ES-I3 (cell line): ENCODE measurements around the gene KRT24.
"Not testable (repeated sequence)": the region's sequence is repeated elsewhere in the genome, so short reads cannot be mapped to it uniquely, and the experiment has no call there.

Source experiments
- H3K36me3 ChIP-seq: 2 replicates; pipeline ENCODE4 v1.6.1; 2013; ENCODE audit warnings: mild to moderate bottlenecking, low read length, control low read depth, moderate library complexity; ENCODE audit not compliant: insufficient read depth
- H3K4me1 ChIP-seq: 2 replicates; pipeline ENCODE4 v1.6.1; 2013; ENCODE audit warnings: mild to moderate bottlenecking, control low read depth, low read length; ENCODE audit not compliant: insufficient read depth
- H3K9ac ChIP-seq: 2 replicates; pipeline ENCODE4 v1.6.1; 2013; ENCODE audit warnings: low read depth, mild to moderate bottlenecking, low read length, moderate library complexity
- H3K9me3 ChIP-seq: 2 replicates; pipeline ENCODE4 v1.6.1; 2013; ENCODE audit warnings: mild to moderate bottlenecking, low read length, moderate library complexity; ENCODE audit not compliant: control insufficient read depth, insufficient read depth

The KRT24 gene

DNA sequence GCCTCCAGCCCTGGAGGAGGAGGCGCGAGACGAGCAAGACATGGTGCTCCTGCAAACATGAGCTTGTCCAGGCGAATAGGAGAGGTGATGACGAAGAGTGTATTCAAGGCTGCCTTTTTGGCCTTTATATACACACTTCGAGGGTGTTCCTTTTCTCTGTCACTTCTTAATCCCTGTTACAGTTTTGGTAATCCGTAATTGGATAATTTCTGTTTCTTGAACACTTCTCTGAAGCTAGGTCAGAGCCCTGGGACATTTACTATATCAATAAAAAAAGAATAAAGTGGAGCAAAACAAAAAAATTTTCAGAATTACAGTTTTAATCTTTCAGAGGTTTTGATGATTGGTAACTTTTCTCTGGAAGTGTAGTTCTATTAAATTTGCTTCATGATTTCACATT is at the start of gene KRT24:
Gene KRT24 (minus strand): TSS at position 101 of the 400 bp plus-strand sequence. CDS start 59 bp downstream, at position 42.
- Histone ChIP-seq H3K9me3 (no peaks in the 10 kb centered on the region), H3K4me1 (no peaks in the 10 kb centered on the region), H3K36me3 (no peaks in the 10 kb centered on the region), H3K9ac (no peak within 1 kb of the TSS)

DNA sequence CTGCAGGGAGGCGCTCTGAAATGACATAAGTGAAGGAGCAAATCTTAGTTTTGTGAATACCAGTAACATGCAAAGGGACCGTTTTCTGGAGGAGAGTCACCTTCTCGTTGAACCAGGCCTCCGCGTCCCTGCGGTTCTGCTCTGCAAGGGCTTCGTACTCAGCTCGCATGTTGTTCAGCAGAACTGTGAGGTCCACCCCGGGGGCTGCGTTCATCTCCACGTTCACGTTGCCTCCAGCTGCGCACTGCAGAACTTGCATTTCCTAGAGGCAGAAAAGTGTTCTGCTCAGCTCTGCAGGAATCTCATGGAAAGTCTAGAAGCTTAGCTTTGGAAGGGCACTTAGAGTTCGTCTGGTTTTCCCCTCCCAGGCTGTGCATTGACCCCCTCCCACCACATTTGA is 47.5 kb upstream of the KRT24 start:
- Histone ChIP-seq H3K9ac (no peak overlapping the region), H3K9me3 (no peaks in the 10 kb centered on the region), H3K36me3 (no peaks in the 10 kb centered on the region), H3K4me1 (no peaks in the 10 kb centered on the region)

DNA sequence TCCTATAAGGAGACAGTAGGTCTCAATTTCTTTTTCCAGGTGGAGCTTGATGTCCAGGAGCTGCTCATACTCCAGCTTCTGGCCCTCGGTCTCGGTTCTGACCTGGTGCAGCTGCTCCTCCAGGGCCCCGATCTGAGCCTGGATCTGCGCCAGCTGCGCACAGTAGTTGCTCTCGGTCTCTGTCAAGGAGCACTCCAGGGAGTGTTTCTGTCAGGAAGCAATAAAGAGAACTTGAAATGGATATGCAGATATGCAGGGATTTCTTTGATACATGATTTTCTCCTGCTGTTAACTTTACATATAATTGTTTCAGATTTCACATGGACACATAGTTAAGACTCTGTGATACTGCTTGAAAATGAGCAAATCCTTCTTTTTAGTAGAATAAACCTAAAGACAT is 46.8 kb upstream of the KRT24 start:
- H3K4me1 ChIP-seq = no peaks in the 10 kb centered on the region
- no peaks in the 10 kb centered on the region for H3K9me3 ChIP-seq
- no peak overlapping the region for H3K9ac ChIP-seq
- H3K36me3 ChIP-seq = no peaks in the 10 kb centered on the region

DNA sequence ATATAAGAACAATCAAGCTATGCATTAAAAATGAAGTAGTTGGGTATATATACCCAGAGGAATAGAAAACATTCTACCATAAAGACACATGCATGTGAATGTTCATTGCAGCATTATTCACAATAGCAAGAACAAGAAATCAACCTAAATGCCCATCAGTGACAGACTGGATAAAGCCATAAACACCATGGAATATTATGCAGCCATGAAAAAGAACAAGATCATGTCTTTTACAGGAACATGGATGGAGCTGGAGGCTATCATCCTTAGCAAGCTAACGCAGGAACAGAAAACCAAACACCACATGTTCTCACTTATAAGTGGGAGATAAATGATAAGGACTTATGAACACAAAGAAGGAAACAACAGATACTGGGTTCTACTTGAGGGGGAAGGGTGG is 45.1 kb upstream of the KRT24 start:
- H3K4me1 ChIP-seq, H3K9me3 ChIP-seq, H3K9ac ChIP-seq, H3K36me3 ChIP-seq: not testable (repeated sequence)

DNA sequence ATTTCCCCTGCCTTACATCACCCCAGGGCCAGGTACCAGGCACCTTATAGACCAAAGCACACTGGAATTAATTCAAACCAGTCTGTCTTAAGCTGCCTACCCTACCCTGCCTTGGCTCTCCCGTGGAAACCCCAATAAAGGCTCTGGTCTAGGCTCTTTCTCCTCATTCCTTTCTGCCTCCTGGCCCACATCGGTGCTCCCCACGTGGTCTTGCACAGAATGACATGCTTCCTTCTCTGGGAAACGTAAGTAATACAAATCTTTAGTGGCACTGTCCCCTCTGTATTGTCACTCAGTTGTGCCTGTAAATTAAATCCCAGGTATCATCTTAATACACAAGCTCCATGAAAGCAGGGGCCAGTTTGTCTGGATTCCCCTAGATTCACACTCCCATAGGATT is 35.0 kb upstream of the KRT24 start:
- H3K9ac ChIP-seq = no peak overlapping the region
- H3K9me3 ChIP-seq = no peaks in the 10 kb centered on the region
- no peaks in the 10 kb centered on the region for H3K36me3 ChIP-seq
- H3K4me1 ChIP-seq = no peaks in the 10 kb centered on the region

DNA sequence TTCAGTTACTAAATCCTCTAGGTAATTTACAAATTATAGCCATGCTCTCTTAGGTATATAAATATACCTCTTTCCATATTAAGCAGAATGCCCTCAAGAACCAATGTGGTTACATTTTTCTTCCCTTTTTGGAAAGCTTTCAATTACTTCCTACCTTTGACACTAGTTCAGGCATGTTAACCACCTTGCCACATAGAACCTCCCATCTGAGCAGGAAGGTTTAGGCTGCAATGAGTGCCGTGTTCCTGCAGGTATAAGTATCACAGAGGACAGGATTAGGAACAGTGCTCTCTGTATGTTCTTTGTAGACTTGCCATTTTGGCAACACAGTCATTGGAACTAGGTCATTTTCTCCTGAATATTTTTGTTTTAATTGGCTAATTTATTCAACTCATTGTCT is 31.5 kb upstream of the KRT24 start:
- Histone ChIP-seq H3K4me1 (no peaks in the 10 kb centered on the region), H3K9ac (no peak overlapping the region), H3K36me3 (no peaks in the 10 kb centered on the region), H3K9me3 (no peaks in the 10 kb centered on the region)

DNA sequence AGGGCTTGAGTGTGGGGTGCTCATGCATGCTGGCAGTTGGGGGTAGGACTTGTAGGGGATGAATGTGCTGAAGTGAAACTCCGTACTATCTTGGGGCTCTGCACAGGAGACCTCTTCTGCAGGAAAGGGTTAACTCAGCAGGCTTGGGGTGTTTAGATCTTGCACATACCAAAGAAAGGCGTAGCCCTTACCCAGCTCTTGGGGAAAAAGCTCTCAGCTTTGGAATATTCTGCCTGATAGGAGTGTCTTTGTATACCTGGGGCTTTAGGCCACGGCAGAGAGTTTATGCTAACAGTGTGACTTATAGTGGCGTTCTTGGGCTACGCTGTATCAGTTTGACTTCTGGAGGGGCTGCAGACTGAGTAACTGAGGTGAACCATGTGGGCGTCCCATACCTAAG is 30.5 kb upstream of the KRT24 start:
- Histone ChIP-seq H3K9ac (no peak overlapping the region), H3K4me1 (no peaks in the 10 kb centered on the region), H3K36me3 (no peaks in the 10 kb centered on the region), H3K9me3 (no peaks in the 10 kb centered on the region)

DNA sequence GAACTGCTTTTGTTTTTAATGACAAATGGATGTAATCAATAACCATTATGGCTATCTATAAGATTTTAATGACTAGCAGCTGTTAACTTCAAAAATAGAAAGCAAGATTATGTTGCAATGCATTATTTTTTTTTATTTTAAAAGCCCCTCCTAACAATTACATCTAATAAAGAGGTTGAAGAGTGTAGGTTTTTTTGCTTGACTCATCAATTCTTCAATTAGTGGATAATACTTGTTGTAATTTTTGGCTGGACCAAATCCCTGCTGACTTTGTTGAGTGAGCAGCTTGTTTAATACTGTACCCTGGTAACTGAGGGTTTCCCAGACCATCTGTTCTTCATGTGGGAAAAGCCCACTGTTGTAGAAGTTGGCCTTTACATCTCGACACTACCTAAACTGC is 27.4 kb upstream of the KRT24 start:
- H3K9ac ChIP-seq = no peak overlapping the region
- H3K36me3 ChIP-seq = no peaks in the 10 kb centered on the region
- H3K4me1 ChIP-seq = no peaks in the 10 kb centered on the region
- H3K9me3 ChIP-seq = no peaks in the 10 kb centered on the region

DNA sequence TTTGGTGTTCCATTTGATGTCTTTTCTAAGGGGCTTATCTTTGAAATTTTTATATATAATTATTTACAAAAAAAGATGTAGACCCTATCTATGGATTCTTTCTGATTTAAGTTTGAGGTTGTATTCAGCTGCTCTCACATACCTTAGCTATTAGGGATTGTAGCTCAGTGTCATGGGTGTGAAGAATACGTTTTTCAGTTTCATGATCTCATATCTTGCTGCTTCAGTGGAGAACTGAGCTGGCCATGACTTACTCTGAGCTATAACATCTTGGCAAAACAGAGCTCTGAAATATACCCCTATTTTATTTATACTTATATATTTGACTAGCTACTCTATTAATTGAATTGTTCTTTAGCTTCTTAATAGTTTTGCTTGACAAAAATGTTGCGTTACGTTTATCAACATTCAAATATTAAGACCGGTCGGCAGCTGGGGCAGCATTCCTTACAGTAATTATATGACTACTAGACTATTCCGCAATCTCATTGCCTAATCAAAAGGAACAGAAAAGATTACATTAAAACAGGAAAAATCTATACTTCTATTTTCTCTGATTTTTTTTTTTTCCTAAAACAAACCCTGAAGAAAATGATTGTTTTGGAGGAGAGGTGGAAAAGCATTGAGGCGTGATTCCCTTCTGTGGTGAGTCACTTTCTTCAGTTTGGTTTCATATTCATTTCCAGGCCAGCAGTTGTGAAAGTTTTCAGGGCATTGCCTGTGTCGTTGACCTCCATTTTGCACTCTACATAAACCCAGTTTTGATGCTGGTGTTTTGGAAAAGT is 24.1 kb upstream of the KRT24 start:
- Histone ChIP-seq H3K4me1 (no peaks in the 10 kb centered on the region), H3K9me3 (no peaks in the 10 kb centered on the region), H3K36me3 (no peaks in the 10 kb centered on the region), H3K9ac (no peak overlapping the region)

DNA sequence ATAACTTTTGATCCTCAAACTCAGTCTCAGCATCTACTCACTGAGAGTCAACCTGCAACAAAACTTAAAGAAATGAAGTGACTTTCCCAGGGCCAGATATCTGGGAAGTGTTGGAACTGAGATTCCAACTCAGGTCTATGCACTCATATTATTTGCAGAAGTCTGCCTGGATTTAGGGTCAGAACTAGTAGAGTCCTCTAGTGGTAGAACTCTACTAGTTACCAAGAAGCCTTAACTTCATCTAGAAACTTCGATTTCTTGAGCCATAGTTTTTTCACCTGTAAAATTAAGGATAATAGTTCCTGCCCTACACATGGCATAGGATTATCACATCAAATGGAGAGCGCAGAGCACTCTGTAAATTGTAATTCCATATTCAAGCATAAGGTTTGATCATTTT is 23.4 kb upstream of the KRT24 start:
- Histone ChIP-seq H3K9me3 (no peaks in the 10 kb centered on the region), H3K9ac (no peak overlapping the region), H3K36me3 (no peaks in the 10 kb centered on the region), H3K4me1 (no peaks in the 10 kb centered on the region)

DNA sequence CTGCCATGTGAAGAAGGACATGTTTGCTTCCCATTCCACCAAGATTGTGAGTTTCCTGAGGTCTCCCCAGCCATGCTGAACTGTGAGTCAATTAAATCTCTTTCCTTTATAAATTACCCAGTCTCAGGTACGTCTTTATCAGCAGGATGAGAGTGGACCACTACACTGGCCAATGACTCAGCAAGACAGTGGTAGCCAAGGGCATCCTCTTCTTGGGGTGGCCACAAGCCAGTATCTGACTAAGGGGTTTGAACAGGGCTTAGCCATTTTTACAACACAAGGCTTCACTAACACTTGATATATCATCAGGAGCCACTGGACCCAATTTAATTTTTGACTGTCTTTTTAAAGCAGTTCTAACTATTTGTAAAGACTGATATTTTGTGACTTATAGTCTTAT is 21.1 kb upstream of the KRT24 start:
- Histone ChIP-seq H3K4me1 (no peaks in the 10 kb centered on the region), H3K9me3 (no peaks in the 10 kb centered on the region), H3K36me3 (no peaks in the 10 kb centered on the region), H3K9ac (no peak overlapping the region)

DNA sequence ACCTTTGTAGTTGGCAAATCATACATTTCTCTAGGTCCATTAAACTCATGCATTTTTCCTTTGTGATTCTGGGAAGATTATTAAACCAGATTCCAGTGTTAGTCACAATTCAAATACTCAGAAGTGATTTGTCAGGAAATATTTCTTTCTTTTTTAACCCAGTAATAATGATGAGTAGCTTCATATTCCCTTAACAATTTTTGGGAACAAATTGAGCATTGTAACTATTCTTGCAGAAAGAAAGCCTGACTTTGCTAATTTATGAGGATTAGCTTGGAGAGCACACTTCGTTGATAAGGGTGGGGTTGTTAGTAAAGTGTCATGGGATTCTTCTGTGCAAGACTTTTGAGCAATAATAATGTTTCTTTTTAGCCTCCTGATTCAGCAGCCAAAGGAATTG is 18.7 kb upstream of the KRT24 start:
- Histone ChIP-seq H3K36me3 (no peaks in the 10 kb centered on the region), H3K4me1 (no peaks in the 10 kb centered on the region), H3K9ac (no peak overlapping the region), H3K9me3 (no peaks in the 10 kb centered on the region)

DNA sequence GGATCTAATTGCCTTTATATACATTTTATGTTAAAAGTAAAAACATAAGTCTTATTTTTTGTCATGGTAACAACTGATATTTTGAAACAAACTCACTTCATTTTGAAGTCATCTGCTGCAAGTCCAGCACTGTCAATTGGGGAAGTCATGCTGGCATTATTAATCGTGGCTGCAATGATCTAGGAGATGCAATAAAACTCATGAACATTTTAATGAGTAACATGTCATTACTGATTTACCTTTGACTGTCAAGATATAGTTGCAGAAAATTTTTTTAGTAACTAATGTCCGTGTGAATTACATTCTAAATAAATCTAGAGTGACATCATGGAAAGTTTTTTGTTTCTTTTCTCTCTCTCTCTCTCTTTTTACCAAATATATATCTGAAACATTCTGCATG is 17.3 kb upstream of the KRT24 start:
- Histone ChIP-seq H3K4me1 (no peaks in the 10 kb centered on the region), H3K9me3 (no peaks in the 10 kb centered on the region), H3K36me3 (no peaks in the 10 kb centered on the region), H3K9ac (no peak overlapping the region)

DNA sequence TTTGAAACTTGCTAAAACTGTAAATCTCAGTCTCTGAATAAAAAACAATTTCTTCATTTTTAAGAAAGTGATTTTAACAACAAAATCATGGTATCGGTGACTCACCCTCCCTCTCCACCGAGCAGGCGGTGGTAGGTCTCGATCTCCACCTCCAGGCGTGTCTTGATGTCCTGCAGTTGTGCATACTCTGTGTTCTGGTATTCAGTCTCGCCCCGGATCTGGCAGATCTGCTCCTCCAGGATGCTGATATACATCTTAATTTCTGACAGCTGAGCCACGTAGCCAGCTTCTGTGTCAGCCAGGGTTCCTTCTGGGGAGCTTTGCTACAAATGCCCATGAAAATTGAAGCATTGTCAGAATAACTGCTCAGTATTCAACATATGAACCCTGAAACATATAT is 15.4 kb upstream of the KRT24 start:
- no peaks in the 10 kb centered on the region for H3K4me1 ChIP-seq
- H3K9me3 ChIP-seq = no peaks in the 10 kb centered on the region
- no peak overlapping the region for H3K9ac ChIP-seq
- no peaks in the 10 kb centered on the region for H3K36me3 ChIP-seq

DNA sequence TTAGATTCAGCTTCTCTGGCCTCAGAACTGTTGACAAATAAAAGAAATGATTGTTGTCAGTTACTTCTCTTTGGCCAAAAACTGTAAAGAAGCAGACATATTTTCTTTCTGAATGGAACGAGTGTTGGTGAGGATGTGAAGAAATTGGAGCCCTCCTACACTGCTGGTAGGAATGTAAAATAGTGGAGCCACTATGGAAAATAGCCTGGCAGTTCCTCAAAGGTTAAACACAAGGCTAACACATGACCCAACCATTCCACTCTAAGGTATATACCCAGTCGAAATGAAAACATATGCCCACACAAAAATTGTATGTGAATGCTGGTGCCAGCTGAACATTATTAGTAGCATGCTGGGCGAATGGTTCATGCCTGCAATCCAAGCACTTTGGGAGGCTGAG is 14.2 kb upstream of the KRT24 start:
- H3K36me3 ChIP-seq = no peaks in the 10 kb centered on the region
- H3K9me3 ChIP-seq = no peaks in the 10 kb centered on the region
- H3K4me1 ChIP-seq = no peaks in the 10 kb centered on the region
- no peak overlapping the region for H3K9ac ChIP-seq

DNA sequence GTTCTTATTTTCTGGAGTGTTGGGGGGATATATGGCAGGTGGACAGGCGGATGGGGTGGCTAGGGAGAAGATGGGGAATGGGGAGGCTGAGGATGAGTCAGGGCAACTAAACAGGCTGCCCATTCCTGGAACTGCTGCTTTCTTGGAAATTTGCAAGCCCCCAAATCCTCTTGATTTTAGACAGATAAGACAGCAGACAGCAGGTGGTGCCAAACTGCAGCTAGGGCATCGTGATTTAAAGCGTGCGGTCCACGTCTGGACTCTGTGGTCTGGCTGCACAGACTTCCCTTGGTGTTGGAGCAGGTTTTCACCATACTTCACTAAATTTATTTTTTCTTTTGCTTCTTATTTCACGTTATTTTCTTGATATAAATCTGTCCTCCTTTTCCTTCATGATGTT is 10.9 kb upstream of the KRT24 start:
- H3K9ac ChIP-seq = no peak overlapping the region
- H3K9me3 ChIP-seq = no peaks in the 10 kb centered on the region
- no peaks in the 10 kb centered on the region for H3K4me1 ChIP-seq
- no peaks in the 10 kb centered on the region for H3K36me3 ChIP-seq
